ENCODE data around the gene S100A6.

GRCh38 chr1:153509036-153509435 is 26.8 kb downstream of the S100A6 start:
- TF ChIP-seq, protein P1, sequence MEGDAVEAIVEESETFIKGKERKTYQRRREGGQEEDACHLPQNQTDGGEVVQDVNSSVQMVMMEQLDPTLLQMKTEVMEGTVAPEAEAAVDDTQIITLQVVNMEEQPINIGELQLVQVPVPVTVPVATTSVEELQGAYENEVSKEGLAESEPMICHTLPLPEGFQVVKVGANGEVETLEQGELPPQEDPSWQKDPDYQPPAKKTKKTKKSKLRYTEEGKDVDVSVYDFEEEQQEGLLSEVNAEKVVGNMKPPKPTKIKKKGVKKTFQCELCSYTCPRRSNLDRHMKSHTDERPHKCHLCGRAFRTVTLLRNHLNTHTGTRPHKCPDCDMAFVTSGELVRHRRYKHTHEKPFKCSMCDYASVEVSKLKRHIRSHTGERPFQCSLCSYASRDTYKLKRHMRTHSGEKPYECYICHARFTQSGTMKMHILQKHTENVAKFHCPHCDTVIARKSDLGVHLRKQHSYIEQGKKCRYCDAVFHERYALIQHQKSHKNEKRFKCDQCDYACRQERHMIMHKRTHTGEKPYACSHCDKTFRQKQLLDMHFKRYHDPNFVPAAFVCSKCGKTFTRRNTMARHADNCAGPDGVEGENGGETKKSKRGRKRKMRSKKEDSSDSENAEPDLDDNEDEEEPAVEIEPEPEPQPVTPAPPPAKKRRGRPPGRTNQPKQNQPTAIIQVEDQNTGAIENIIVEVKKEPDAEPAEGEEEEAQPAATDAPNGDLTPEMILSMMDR (IDR thresholded peaks at IDR 0.05 in 2 of 3, conservative IDR thresholded peaks at IDR 0.05 in 1 of 3; ENCODE audit: borderline replicate concordance in 1 of 3, insufficient read depth in 1 of 3, low read depth in 2 of 3, low read length in 2 of 3) = no peak
- TF ChIP-seq EZH2 (IDR thresholded peaks at IDR 0.05) (no peak), POLR2AphosphoS5 (IDR thresholded peaks at IDR 0.05; ENCODE audit: low read depth, low read length) (no peak), ATF3 (IDR thresholded peaks at IDR 0.05) (no peak), POLR2A (IDR thresholded peaks at IDR 0.05; ENCODE audit: borderline replicate concordance, extremely low read depth, insufficient read depth, insufficient read length) (no peak), SIN3A (IDR thresholded peaks at IDR 0.05; ENCODE audit: low read depth) (no peak), RAD21 (IDR thresholded peaks at IDR 0.05; ENCODE audit: low read depth) (no peak), MAX (IDR thresholded peaks at IDR 0.05) (no peak), YY1 (IDR thresholded peaks at IDR 0.05; ENCODE audit: extremely low read depth, insufficient replicate concordance, low read depth, low read length) (no peak), ZNF274 (IDR thresholded peaks at IDR 0.05; ENCODE audit: low read depth, low read length) (no peak), TCF7L2 (IDR thresholded peaks at IDR 0.05; ENCODE audit: borderline replicate concordance, extremely low read depth, insufficient read depth, insufficient read length) (no peak), EZH2phosphoT487 (IDR thresholded peaks at IDR 0.05; ENCODE audit: borderline replicate concordance) (no peak)
- TF ChIP-seq, protein P2, sequence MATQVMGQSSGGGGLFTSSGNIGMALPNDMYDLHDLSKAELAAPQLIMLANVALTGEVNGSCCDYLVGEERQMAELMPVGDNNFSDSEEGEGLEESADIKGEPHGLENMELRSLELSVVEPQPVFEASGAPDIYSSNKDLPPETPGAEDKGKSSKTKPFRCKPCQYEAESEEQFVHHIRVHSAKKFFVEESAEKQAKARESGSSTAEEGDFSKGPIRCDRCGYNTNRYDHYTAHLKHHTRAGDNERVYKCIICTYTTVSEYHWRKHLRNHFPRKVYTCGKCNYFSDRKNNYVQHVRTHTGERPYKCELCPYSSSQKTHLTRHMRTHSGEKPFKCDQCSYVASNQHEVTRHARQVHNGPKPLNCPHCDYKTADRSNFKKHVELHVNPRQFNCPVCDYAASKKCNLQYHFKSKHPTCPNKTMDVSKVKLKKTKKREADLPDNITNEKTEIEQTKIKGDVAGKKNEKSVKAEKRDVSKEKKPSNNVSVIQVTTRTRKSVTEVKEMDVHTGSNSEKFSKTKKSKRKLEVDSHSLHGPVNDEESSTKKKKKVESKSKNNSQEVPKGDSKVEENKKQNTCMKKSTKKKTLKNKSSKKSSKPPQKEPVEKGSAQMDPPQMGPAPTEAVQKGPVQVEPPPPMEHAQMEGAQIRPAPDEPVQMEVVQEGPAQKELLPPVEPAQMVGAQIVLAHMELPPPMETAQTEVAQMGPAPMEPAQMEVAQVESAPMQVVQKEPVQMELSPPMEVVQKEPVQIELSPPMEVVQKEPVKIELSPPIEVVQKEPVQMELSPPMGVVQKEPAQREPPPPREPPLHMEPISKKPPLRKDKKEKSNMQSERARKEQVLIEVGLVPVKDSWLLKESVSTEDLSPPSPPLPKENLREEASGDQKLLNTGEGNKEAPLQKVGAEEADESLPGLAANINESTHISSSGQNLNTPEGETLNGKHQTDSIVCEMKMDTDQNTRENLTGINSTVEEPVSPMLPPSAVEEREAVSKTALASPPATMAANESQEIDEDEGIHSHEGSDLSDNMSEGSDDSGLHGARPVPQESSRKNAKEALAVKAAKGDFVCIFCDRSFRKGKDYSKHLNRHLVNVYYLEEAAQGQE (IDR thresholded peaks at IDR 0.05; ENCODE audit: low read depth) = no peak

All from HCT116 (cell line).